GM12878 (cell line): Measurements from ENCODE around the gene MX1. TPM values are rescaled to one million over a fixed set of nuclear protein-coding genes. Genes with fewer than 3 reads are reported as not detected.

Source experiments
- ATAC-seq: fragments of 200-7000 bp; cut with Tn5 transposase; 3 replicates; pipeline ENCODE4 v1.9.1; 2020; ENCODE audit warnings: mild to moderate bottlenecking, moderate library complexity
- BruUV-seq: library from RNA; stranded (reverse); fragments of 400-500 nt; replicated peaks from 2 replicates; lab custom pipeline; 2021; lab: Mats Ljungman, UMichigan
- CTCF ChIA-PET: fragments of 300-600 bp; sonication (Branson Sonifier 250); formaldehyde crosslinking; extraction: SDS; loops from one replicate; lab custom pipeline; 2021; ENCODE audit warnings: inconsistent platforms; lab: Yijun Ruan, JAX
- POLR2A ChIA-PET: fragments of 350-600 bp; formaldehyde crosslinking; extraction: SDS; loops from one replicate; lab custom pipeline; 2021; ENCODE audit warnings: inconsistent platforms; lab: Charles Lee
- RAD21 ChIA-PET: fragments of 300-600 bp; sonication (Branson Sonifier 250); formaldehyde crosslinking; loops from one replicate; lab custom pipeline; 2023; ENCODE audit warnings: antibody characterized with exemption; ENCODE audit not compliant: unreplicated experiment; lab: Charles Lee
- SMC1A ChIA-PET: fragments of 300-600 bp; sonication (Branson Sonifier 250); formaldehyde crosslinking; loops from one replicate; lab custom pipeline; 2023; ENCODE audit not compliant: unreplicated experiment, uncharacterized antibody; lab: Charles Lee
- DNase-seq: peaks from one replicate; pipeline ENCODE4 v3.0.0-alpha.2; 2011; ENCODE audit warnings: low read depth, low spot score
- FAIRE-seq: peaks from 3 replicates; lab custom pipeline; 2011; peaks lifted over from hg19 to GRCh38; lab: Jason Lieb, UNC
- H2AFZ ChIP-seq: 2 replicates; pipeline ENCODE4 v1.6.0; 2011; ENCODE audit warnings: low read depth, low read length, control low read depth; ENCODE audit not compliant: control insufficient read depth
- H3K27ac ChIP-seq: 2 replicates; pipeline ENCODE4 v1.5.1; 2011; ENCODE audit warnings: control low read depth; ENCODE audit not compliant: control insufficient read depth, insufficient read depth
- H3K27me3 ChIP-seq, 2 experiments: replicated peaks in 1 of 2; 2 replicates each; pipeline versions ENCODE4 v1.6.0 to v1.6.1; 2011; ENCODE audit warnings: low read length in 1 of 2; ENCODE audit not compliant: control insufficient read depth in 2 of 2, insufficient read depth in 2 of 2
- H3K36me3 ChIP-seq, 2 experiments: 2 replicates each; pipeline ENCODE4 v1.5.1; 2011; ENCODE audit warnings: low read length in 1 of 2; ENCODE audit not compliant: control insufficient read depth in 2 of 2, insufficient read depth in 2 of 2
- H3K4me1 ChIP-seq: 2 replicates; pipeline ENCODE4 v1.6.1; 2011; ENCODE audit warnings: mild to moderate bottlenecking, low read length, moderate library complexity, mixed read lengths; ENCODE audit not compliant: control insufficient read depth, insufficient read depth
- H3K4me2 ChIP-seq: 2 replicates; pipeline ENCODE4 v1.6.0; 2011; ENCODE audit warnings: control low read depth; ENCODE audit not compliant: control insufficient read depth, insufficient read depth
- H3K4me3 ChIP-seq: fragments of 200-600 bp; sonication (generic); 2 replicates; pipeline ENCODE4 v1.5.1; 2016
- H3K79me2 ChIP-seq: 2 replicates; pipeline ENCODE4 v1.6.0; 2011; ENCODE audit warnings: low read length; ENCODE audit not compliant: control insufficient read depth, insufficient read depth
- H3K9ac ChIP-seq: 2 replicates; pipeline ENCODE4 v1.8.0; 2011; ENCODE audit warnings: low read length, control low read depth, mixed read lengths; ENCODE audit not compliant: control insufficient read depth, insufficient read depth
- H3K9me3 ChIP-seq: replicated peaks from 3 replicates; pipeline ENCODE4 v1.5.1; 2011; ENCODE audit warnings: mild to moderate bottlenecking, low read length; ENCODE audit not compliant: control insufficient read depth, insufficient read depth
- H4K20me1 ChIP-seq: 2 replicates; pipeline ENCODE4 v1.6.0; 2011; ENCODE audit not compliant: control insufficient read depth, insufficient read depth
- BHLHE40 ChIP-seq, 2 experiments: fragments of 450-650 bp in 1 of 2; IDR thresholded peaks; 2 replicates each; pipeline ENCODE4 v1.6.1; 2011 to 2017; ENCODE audit warnings: low read depth in 2 of 2, borderline replicate concordance in 1 of 2, improper control_type of control experiment in 1 of 2, low read length in 1 of 2, mild to moderate bottlenecking in 1 of 2
- CREB1 ChIP-seq: IDR thresholded peaks from 2 replicates; pipeline ENCODE4 v1.6.1; 2012; ENCODE audit warnings: low read depth, mild to moderate bottlenecking, inconsistent platforms
- IRF4 ChIP-seq: IDR thresholded peaks from 2 replicates; pipeline ENCODE4 v1.6.1; 2011; ENCODE audit warnings: low read depth, low read length
- JUND ChIP-seq: IDR thresholded peaks from 2 replicates; pipeline ENCODE4 v1.6.1; 2012; ENCODE audit warnings: low read depth, mild to moderate bottlenecking, low read length, improper control_type of control experiment, moderate library complexity
- PKNOX1 ChIP-seq: fragments of 450-650 bp; IDR thresholded peaks from 2 replicates; pipeline ENCODE4 v1.6.1; 2016; ENCODE audit warnings: mild to moderate bottlenecking
- POLR2A ChIP-seq: IDR thresholded peaks from 2 replicates; pipeline ENCODE4 v1.6.1; 2011; ENCODE audit warnings: low read depth, mild to moderate bottlenecking, low read length
- ZNF217 ChIP-seq: fragments of 450-650 bp; IDR thresholded peaks from 2 replicates; pipeline ENCODE4 v1.6.1; 2017; ENCODE audit warnings: antibody characterized with exemption, mild to moderate bottlenecking
- WGBS: methylation state at CpG from one replicate; pipeline ENCODE4 v1.1.6; 2016; ENCODE audit warnings: low lambda C conversion rate; ENCODE audit not compliant: insufficient replicate concordance, insufficient coverage; ENCODE audit errors: missing lambda C conversion rate; 5-methylcytosine and 5-hydroxymethylcytosine counted together
- in situ Hi-C: fragments of 300-500 bp; cut with MboI; formaldehyde crosslinking; loops from 9 replicates; pipeline ENCODE4 v1.14.3; 2018; ENCODE audit warnings: mixed read lengths
- intact Hi-C: fragments of 100-400 bp; cut with micrococcal nuclease; formaldehyde crosslinking; loops from one replicate; pipeline ENCODE4 v1.14.2; 2022; ENCODE audit not compliant: unreplicated experiment
- polyA plus RNA-seq, 11 experiments: library from polyadenylated mRNA; depleted of rRNA in 4 of 11; unstranded in 6 of 11; stranded (reverse) in 5 of 11; fragments of >200 nt; fragmentation: Nextera tagmentation in 4 of 11; fragmentation: Illumina TruSeq in 1 of 11; extraction: Ambion mirVana in 4 of 11; extraction: Trizol in 1 of 11; gene quantifications; 1 replicate in 1 of 11; 2 replicates in 10 of 11; pipeline versions ENCODE4 v1.2.1 to v1.2.3, GENCODE V29; 2011 to 2016; ENCODE audit warnings: inconsistent platforms in 2 of 11, missing spikeins in 2 of 11, low read depth in 1 of 11
- total RNA-seq, 4 experiments: library from RNA; depleted of rRNA in 3 of 4; stranded (reverse); fragments of >200 nt in 3 of 4; fragmentation: Illumina TruSeq in 1 of 4; extraction: Trizol in 1 of 4; gene quantifications; 2 replicates each; pipeline versions ENCODE4 v1.2.1 to v1.2.3, GENCODE V29; 2013 to 2021

Gene MX1
- total and polyA plus RNA-seq, 10 of the 15 experiments (the other 5 are each of a cell fraction or from before 2014, with no cell fraction given) = 75.9 to 385 (median 302) TPM

GRCh38 chr21:41470054-41470453, 44.0 kb downstream of the MX1 start:
- FAIRE-seq (no peak), ATAC-seq (no peak; the same call in 2 of the 3 replicates)
- Histone ChIP-seq H3K4me3 (no peak overlapping the region), H3K9ac (no peak overlapping the region)
- TF ChIP-seq JUND = no peak
- no peak for TF ChIP-seq IRF4
- TF ChIP-seq BHLHE40 (IDR thresholded peaks at IDR 0.05; ENCODE audit: borderline replicate concordance in 1 of 2, low read depth in 2 of 2, low read length in 1 of 2) = no peak
- TF ChIP-seq POLR2A = no peak
- TF ChIP-seq PKNOX1 = 0 out of 2 replicates have a peak, but pooled peaks have one; percentile 17
- no peak for TF ChIP-seq ZNF217
- no peak for TF ChIP-seq CREB1
- TF ChIP-seq, all 136 proteins: peak for 1
- in situ Hi-C loops = no loop called here
- DNase-seq = no peak
- intact Hi-C loops = no loop called here
- ChIA-PET SMC1A (no interaction called here), RAD21 (no interaction called here), POLR2A (interaction anchor here (0.5 to 1.2 kb wide), 2 partner anchors 13 to 100 kb away, joined by 3 to 4 read pairs; no protein-coding TSS in a partner anchor), CTCF (no interaction called here)
- Histone ChIP-seq H3K4me2 (no peak overlapping the region), H3K36me3 (no peaks in the 10 kb centered on the region), H3K27me3 (no peaks in the 10 kb centered on the region; a peak in 2 of 4 replicates), H3K27ac (no peak overlapping the region), H3K79me2 (no peaks in the 10 kb centered on the region), H4K20me1 (no peaks in the 10 kb centered on the region; the same call in 1 of the 2 replicates), H3K9me3 (no peaks in the 10 kb centered on the region), H3K4me1 (no peaks in the 10 kb centered on the region), H2AFZ (no peak overlapping the region)
- BruUV-seq = no TSS peak
- WGBS = 8% methylated on average over 5 of the region's 5 CpGs
